Liver (tissue), 9 donors: ENCODE measurements around the gene JPT2. TPM values are rescaled to one million over a fixed set of nuclear protein-coding genes. Genes with fewer than 3 reads are reported as not detected.

Source experiments
- DNase-seq: peaks from one replicate; pipeline ENCODE4 v3.0.0-alpha.2; 2017; ENCODE audit warnings: low spot score
- H3K27ac ChIP-seq, 2 donors: one replicate each; pipeline ENCODE4 v1.7.0; 2013; ENCODE audit warnings: inconsistent platforms in 2 of 2, low read length in 2 of 2, control low read depth in 1 of 2, low read depth in 1 of 2, mild to moderate bottlenecking in 1 of 2
- H3K27me3 ChIP-seq, 4 donors: one replicate each; pipeline versions ENCODE4 v1.6.1 to v1.7.0; 2013; ENCODE audit warnings: low read length in 3 of 4, inconsistent platforms in 1 of 4, mild to moderate bottlenecking in 1 of 4, moderate library complexity in 1 of 4; ENCODE audit not compliant: control insufficient read depth in 4 of 4, insufficient read depth in 4 of 4
- H3K36me3 ChIP-seq, 4 donors: one replicate each; pipeline versions ENCODE4 v1.6.1 to v1.7.0; 2013; ENCODE audit warnings: low read length in 3 of 4, mild to moderate bottlenecking in 3 of 4, low read depth in 1 of 4, moderate library complexity in 1 of 4; ENCODE audit not compliant: control insufficient read depth in 4 of 4, insufficient read depth in 3 of 4
- H3K4me1 ChIP-seq, 4 donors: one replicate each; pipeline versions ENCODE4 v1.6.1 to v1.7.0; 2013; ENCODE audit warnings: low read length in 3 of 4, mild to moderate bottlenecking in 3 of 4, moderate library complexity in 1 of 4; ENCODE audit not compliant: control insufficient read depth in 4 of 4, insufficient read depth in 4 of 4
- H3K4me3 ChIP-seq, 3 donors: one replicate each; pipeline versions ENCODE4 v1.6.1 to v1.7.0; 2013; ENCODE audit warnings: low read length in 3 of 3, control low read depth in 1 of 3, low read depth in 1 of 3, mild to moderate bottlenecking in 1 of 3
- H3K9ac ChIP-seq, 2 donors: one replicate each; pipeline ENCODE4 v1.7.0; 2013; ENCODE audit warnings: low read length in 2 of 2, mild to moderate bottlenecking in 2 of 2, moderate library complexity in 2 of 2, control low read depth in 1 of 2, low read depth in 1 of 2
- H3K9me3 ChIP-seq, 4 donors: one replicate each; pipeline versions ENCODE4 v1.6.1 to v1.7.0; 2013; ENCODE audit warnings: low read length in 3 of 4; ENCODE audit not compliant: control insufficient read depth in 4 of 4
- CTCF ChIP-seq: fragments of 150-350 bp; IDR thresholded peaks from 2 replicates; pipeline ENCODE4 v1.5.1; 2017; ENCODE audit warnings: improper control_type of control experiment, low read depth, low read length; ENCODE audit not compliant: missing input control
- EGR1 ChIP-seq, 2 donors: IDR thresholded peaks; 2 replicates each; pipeline ENCODE4 v1.6.1; 2016 to 2018; ENCODE audit warnings: antibody characterized with exemption in 2 of 2, low read depth in 2 of 2
- FOXA1 ChIP-seq: IDR thresholded peaks from 2 replicates; pipeline ENCODE4 v1.6.1; 2016; ENCODE audit warnings: antibody characterized with exemption
- FOXA2 ChIP-seq: IDR thresholded peaks from 2 replicates; pipeline ENCODE4 v1.6.1; 2016; ENCODE audit warnings: antibody characterized with exemption
- GABPA ChIP-seq, 2 donors: IDR thresholded peaks in 1 of 2; conservative IDR thresholded peaks in 1 of 2; 2 replicates each; pipeline ENCODE4 v1.6.1; 2016; ENCODE audit warnings: antibody characterized with exemption in 2 of 2, mild to moderate bottlenecking in 1 of 2, moderate library complexity in 1 of 2
- HNF4G ChIP-seq: IDR thresholded peaks from 2 replicates; pipeline ENCODE4 v1.6.1; 2016; ENCODE audit warnings: antibody characterized with exemption
- JUND ChIP-seq, 2 donors: IDR thresholded peaks; 2 replicates each; pipeline ENCODE4 v1.6.1; 2016; ENCODE audit warnings: antibody characterized with exemption in 2 of 2
- NR2F2 ChIP-seq: IDR thresholded peaks from 2 replicates; pipeline ENCODE4 v1.6.1; 2016; ENCODE audit warnings: antibody characterized with exemption
- RXRA ChIP-seq, 2 donors: IDR thresholded peaks; 2 replicates each; pipeline ENCODE4 v1.6.1; 2017 to 2018; ENCODE audit warnings: antibody characterized with exemption in 2 of 2, mild to moderate bottlenecking in 1 of 2
- SP1 ChIP-seq: IDR thresholded peaks from 2 replicates; pipeline ENCODE4 v1.6.1; 2018; ENCODE audit warnings: antibody characterized with exemption, mild to moderate bottlenecking
- TAF1 ChIP-seq: conservative IDR thresholded peaks from 2 replicates; pipeline ENCODE4 v1.6.1; 2016; ENCODE audit warnings: antibody characterized with exemption, mild to moderate bottlenecking
- WGBS: extraction: QIAGEN DNeasy Blood & Tissue Kit; methylation state at CpG from one replicate; pipeline ENCODE4 v1.1.7; 2013; 5-methylcytosine and 5-hydroxymethylcytosine counted together
- polyA plus RNA-seq, 2 donors: library from polyadenylated mRNA; stranded (reverse) in 1 of 2; unstranded in 1 of 2; fragments of 200-250 nt in 1 of 2; fragments of >200 nt in 1 of 2; fragmentation: Nextera tagmentation in 1 of 2; extraction: Ambion mirVana in 1 of 2; gene quantifications; one replicate each; pipeline versions ENCODE4 v1.2.1 to v1.2.3, GENCODE V29; 2013 to 2015
- total RNA-seq, 2 donors: library from RNA; depleted of rRNA; stranded (reverse); fragments of >200 nt; gene quantifications; one replicate each; pipeline ENCODE4 v1.2.3, GENCODE V29; 2014
- TF ChIP-seq, protein P1 (sequence below): IDR thresholded peaks from 2 replicates; pipeline ENCODE4 v1.6.1; 2016; ENCODE audit warnings: antibody characterized with exemption
- donor health status: healthy.
- donor health status: healthy.
- donor health status: healthy.
- donor health status: healthy.
- donor health status: healthy.

The JPT2 gene
- total and polyA plus RNA-seq, 4 donors = 7.4 to 32.6 (median 28.4) TPM

GRCh38 chr16:1741553-1742165, 63.6 kb downstream of the JPT2 start:
- Histone ChIP-seq H3K4me1 (no peaks in the 10 kb centered on the region), H3K9me3 (no peaks in the 10 kb centered on the region), H3K9ac (no peak overlapping the region), H3K36me3 (peaks cover 4 to 39% (median 7%) of the 10 kb centered on the region in 4 donors), H3K4me3 (no peak overlapping the region), H3K27ac (no peak overlapping the region), H3K27me3 (no peaks in the 10 kb centered on the region)
- WGBS = 97% methylated on average over 19 of the region's 19 CpGs
- TF ChIP-seq GABPA (IDR thresholded peaks at IDR 0.05 in 1 of 2, conservative IDR thresholded peaks at IDR 0.05 in 1 of 2) = no peak
- TF ChIP-seq TAF1 = no peak
- no peak for TF ChIP-seq FOXA1
- no peak for TF ChIP-seq NR2F2
- no peak for TF ChIP-seq EGR1 (IDR thresholded peaks at IDR 0.05; ENCODE audit: low read depth in 2 of 2)
- TF ChIP-seq, protein P1, sequence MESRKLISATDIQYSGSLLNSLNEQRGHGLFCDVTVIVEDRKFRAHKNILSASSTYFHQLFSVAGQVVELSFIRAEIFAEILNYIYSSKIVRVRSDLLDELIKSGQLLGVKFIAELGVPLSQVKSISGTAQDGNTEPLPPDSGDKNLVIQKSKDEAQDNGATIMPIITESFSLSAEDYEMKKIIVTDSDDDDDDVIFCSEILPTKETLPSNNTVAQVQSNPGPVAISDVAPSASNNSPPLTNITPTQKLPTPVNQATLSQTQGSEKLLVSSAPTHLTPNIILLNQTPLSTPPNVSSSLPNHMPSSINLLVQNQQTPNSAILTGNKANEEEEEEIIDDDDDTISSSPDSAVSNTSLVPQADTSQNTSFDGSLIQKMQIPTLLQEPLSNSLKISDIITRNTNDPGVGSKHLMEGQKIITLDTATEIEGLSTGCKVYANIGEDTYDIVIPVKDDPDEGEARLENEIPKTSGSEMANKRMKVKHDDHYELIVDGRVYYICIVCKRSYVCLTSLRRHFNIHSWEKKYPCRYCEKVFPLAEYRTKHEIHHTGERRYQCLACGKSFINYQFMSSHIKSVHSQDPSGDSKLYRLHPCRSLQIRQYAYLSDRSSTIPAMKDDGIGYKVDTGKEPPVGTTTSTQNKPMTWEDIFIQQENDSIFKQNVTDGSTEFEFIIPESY = no peak
- no peak for TF ChIP-seq RXRA (IDR thresholded peaks at IDR 0.05)
- DNase-seq = no peak

DNA sequence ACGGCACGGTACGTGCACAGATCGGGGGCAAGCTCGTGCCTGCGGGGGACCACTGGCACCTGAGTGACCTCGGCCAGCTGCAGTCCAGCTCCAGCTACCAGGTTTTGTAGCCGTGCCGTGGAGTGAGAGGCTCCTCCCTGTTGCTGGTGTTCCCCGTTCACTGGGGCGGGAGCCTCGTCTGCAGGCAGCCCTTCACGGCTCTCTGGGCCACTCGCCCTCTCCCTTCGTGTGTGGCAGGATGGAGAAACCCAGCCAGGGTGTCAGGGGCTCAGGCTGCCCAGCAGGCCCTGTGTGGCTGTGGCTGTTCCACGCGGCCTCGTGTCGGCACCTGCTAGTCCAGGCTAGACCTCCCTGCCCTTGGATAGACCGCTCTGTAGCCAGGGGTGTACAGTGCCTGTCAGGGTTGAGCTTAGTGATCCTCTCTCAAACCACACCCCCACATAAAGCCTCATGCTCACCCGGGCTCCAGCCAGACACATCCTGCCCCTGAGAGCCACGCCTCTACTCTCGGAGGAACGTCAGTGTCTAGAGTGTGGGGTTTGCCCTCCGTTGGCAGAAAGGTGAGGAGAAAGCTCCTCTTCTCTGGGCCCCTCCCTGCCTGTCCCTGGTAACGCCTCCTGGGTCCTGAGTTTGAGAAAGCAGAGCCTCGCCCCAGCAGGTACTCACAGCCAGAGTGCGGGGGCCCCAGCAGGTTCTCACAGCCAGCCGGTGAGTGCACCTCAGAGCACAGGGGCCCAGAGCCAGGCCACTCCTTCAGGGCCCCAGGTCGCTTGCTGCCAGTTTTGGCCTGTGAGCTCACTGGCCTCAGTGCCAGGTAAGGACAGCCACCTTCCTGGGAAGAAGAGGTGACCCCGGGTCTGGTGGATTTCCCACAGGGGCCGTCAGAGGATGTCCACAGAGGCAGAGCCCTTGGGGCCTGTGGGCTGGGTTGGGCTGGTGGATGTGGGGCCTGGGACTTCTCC, 65.6 kb downstream of the JPT2 start:
- Histone ChIP-seq H3K4me1 (no peaks in the 10 kb centered on the region), H3K4me3 (no peak overlapping the region), H3K36me3 (peaks cover 4 to 55% (median 17%) of the 10 kb centered on the region in 4 donors), H3K9ac (no peak overlapping the region), H3K9me3 (no peaks in the 10 kb centered on the region), H3K27ac (no peak overlapping the region), H3K27me3 (no peaks in the 10 kb centered on the region)
- TF ChIP-seq JUND (IDR thresholded peaks at IDR 0.05) = no peak
- no peak for TF ChIP-seq HNF4G
- TF ChIP-seq FOXA1 = no peak
- no peak for TF ChIP-seq SP1
- no peak for DNase-seq
- 94% methylated on average over 32 of the region's 32 CpGs for WGBS

- DNase-seq = no peak
- Histone ChIP-seq H3K27ac (no peak overlapping the region), H3K4me1 (no peaks in the 10 kb centered on the region), H3K27me3 (no peaks in the 10 kb centered on the region), H3K36me3 (peaks cover 6 to 62% (median 22%) of the 10 kb centered on the region in 4 donors), H3K9me3 (no peaks in the 10 kb centered on the region), H3K9ac (no peak overlapping the region), H3K4me3 (no peak overlapping the region)
- TF ChIP-seq SP1 (no peak), CTCF (no peak), FOXA2 (no peak)
- TF ChIP-seq, protein P1 = no peak
- 95% methylated on average over 24 of the region's 24 CpGs for WGBS
These were observed 66.3 kb downstream of the JPT2 start for GRCh38 chr16:1744338-1744840.
